Endothelial cell (in vitro differentiated cells): ENCODE data around the gene SCNN1A. TPM values are rescaled to one million over a fixed set of nuclear protein-coding genes. Genes with fewer than 3 reads are reported as not detected.

Experiments
- DNase-seq: peaks from one replicate; pipeline ENCODE4 v3.0.0; 2021; ENCODE audit warnings: low spot score
- H3K27ac Mint-ChIP-seq: one replicate; pipeline ENCODE4 v1.8.0; 2021; ENCODE audit warnings: mixed read lengths, inconsistent platforms; ENCODE audit not compliant: unreplicated experiment
- H3K27me3 Mint-ChIP-seq: one replicate; pipeline ENCODE4 v1.8.0; 2021; ENCODE audit warnings: mild to moderate bottlenecking, moderate library complexity, mixed read lengths, inconsistent platforms; ENCODE audit not compliant: unreplicated experiment
- H3K36me3 Mint-ChIP-seq: one replicate; pipeline ENCODE4 v1.8.0; 2021; ENCODE audit warnings: mild to moderate bottlenecking, low read depth, mixed read lengths, inconsistent platforms; ENCODE audit not compliant: unreplicated experiment
- H3K4me1 Mint-ChIP-seq: one replicate; pipeline ENCODE4 v1.8.0; 2021; ENCODE audit warnings: mild to moderate bottlenecking, mixed read lengths, inconsistent platforms; ENCODE audit not compliant: unreplicated experiment
- H3K4me3 Mint-ChIP-seq: one replicate; pipeline ENCODE4 v1.8.0; 2021; ENCODE audit warnings: mild to moderate bottlenecking, mixed read lengths, inconsistent platforms; ENCODE audit not compliant: unreplicated experiment
- H3K9me3 Mint-ChIP-seq: one replicate; pipeline ENCODE4 v1.8.0; 2021; ENCODE audit warnings: mixed read lengths, inconsistent platforms; ENCODE audit not compliant: unreplicated experiment
- total RNA-seq: library from RNA; stranded (reverse); fragmentation: NEBNext Ultra II Directional; extraction: Animal tissue kit (Norgen Biotek cat#: 25700); gene quantifications from one replicate; pipeline ENCODE4 v1.2.1, GENCODE V29; 2021; ENCODE audit not compliant: unreplicated experiment
- TF ChIP-seq, protein P1 (sequence below): fragments of 200-600 bp; sonication (generic); IDR thresholded peaks from one replicate; pipeline ENCODE4 v1.5.0; 2021; ENCODE audit warnings: antibody characterized with exemption; ENCODE audit not compliant: unreplicated experiment

SCNN1A gene
- total RNA-seq, 1 donor from 2014 or later = 2.2 TPM

DNA sequence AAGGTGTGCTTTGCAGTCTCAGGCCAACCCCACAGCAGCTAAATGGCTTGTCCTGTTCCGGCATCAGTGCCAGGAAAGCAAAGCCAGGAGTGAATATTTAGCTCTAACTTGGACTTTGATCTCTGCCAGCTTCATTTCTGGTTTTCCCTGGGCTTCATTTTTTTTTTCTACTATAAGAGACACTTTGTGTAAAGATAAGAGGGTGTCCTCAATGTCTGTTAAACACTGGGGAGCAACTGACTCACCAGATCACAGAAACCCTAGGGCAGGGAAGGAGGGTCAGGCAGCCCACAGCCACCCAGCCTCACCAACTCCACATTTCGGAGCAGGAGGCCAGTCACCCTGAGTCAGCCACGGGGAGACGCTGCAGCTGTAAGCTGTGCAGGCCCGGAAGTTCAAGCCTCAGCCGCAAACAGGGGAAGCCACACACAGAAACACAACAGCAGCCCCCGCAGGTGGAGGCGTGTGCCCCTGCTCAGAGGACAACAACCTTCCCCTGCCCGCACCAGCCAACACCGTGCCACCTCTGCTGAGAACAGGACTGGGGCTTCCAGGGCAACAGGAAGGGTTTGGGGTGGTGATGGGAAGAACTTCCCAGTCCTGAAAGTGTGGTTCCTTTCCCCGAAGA lies 39.8 kb downstream of the SCNN1A start:
- peaks cover 34% of the 10 kb centered on the region for H3K4me1 Mint-ChIP-seq
- H3K4me3 Mint-ChIP-seq = peak overlapping the region; percentile 79
- TF ChIP-seq, protein P1, sequence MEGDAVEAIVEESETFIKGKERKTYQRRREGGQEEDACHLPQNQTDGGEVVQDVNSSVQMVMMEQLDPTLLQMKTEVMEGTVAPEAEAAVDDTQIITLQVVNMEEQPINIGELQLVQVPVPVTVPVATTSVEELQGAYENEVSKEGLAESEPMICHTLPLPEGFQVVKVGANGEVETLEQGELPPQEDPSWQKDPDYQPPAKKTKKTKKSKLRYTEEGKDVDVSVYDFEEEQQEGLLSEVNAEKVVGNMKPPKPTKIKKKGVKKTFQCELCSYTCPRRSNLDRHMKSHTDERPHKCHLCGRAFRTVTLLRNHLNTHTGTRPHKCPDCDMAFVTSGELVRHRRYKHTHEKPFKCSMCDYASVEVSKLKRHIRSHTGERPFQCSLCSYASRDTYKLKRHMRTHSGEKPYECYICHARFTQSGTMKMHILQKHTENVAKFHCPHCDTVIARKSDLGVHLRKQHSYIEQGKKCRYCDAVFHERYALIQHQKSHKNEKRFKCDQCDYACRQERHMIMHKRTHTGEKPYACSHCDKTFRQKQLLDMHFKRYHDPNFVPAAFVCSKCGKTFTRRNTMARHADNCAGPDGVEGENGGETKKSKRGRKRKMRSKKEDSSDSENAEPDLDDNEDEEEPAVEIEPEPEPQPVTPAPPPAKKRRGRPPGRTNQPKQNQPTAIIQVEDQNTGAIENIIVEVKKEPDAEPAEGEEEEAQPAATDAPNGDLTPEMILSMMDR = no peak
- peak; percentile 58 for DNase-seq
- no peaks in the 10 kb centered on the region for H3K9me3 Mint-ChIP-seq
- H3K27me3 Mint-ChIP-seq = peaks cover 10% of the 10 kb centered on the region
- peaks cover 34% of the 10 kb centered on the region for H3K36me3 Mint-ChIP-seq
- no peak overlapping the region for H3K27ac Mint-ChIP-seq

DNA sequence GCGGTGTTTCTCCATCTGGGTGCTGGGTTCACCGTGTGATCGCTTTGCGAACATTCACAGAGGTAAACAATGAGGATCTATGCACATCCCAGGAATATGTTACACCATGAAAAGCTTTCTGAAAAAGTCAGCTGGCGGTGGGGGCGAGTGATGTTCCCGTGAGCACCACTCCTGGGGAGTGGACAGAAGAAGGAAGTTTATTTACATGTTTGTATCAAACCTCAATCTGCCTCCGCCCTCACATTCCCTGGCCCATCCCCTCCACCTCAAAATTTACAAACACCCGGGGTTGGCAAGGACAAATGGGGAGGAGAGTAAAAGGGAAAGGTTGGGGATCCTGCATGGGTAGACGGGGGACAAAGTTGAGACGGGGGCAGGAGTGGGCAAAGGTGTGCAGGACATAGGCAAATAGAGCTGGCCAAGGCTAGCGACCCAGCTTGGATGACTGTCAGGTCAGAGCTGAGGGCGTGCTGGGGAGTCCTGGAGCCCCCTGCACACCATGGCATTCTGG lies 40.4 kb downstream of the SCNN1A start:
- no peak overlapping the region for H3K27ac Mint-ChIP-seq

DNA sequence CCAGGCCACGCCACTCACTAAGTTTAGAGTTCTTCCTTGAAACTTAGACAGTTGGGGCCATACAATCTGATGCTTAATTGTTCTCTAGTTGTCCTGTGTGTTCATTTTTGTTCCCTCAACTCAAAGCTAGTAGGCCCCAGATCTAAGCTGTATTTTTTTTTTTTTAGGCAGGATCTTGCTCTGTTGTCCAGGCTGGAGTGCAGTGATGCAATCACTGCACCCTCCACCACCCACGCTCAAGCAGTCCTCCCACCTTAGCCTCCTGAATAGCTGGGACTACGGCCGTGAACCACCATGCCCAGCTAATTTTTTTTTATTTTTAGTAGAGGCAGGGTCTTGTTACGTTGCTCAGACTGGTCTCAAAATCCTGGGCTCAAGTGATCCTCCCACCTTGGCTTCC lies 41.0 kb downstream of the SCNN1A start:
- TF ChIP-seq, protein P1 = no peak
- H3K4me3 Mint-ChIP-seq = no peak overlapping the region
- DNase-seq = no peak
- H3K36me3 Mint-ChIP-seq = peaks cover 37% of the 10 kb centered on the region
- no peaks in the 10 kb centered on the region for H3K9me3 Mint-ChIP-seq
- peaks cover 34% of the 10 kb centered on the region for H3K4me1 Mint-ChIP-seq
- H3K27me3 Mint-ChIP-seq = peaks cover 10% of the 10 kb centered on the region
- no peak overlapping the region for H3K27ac Mint-ChIP-seq

More for the DNA sequence above, 40.4 kb downstream of the SCNN1A start:
- H3K36me3 Mint-ChIP-seq = peaks cover 37% of the 10 kb centered on the region
- no peak for DNase-seq
- H3K27me3 Mint-ChIP-seq = peaks cover 10% of the 10 kb centered on the region
- TF ChIP-seq, protein P1 = no peak
- H3K9me3 Mint-ChIP-seq = no peaks in the 10 kb centered on the region
- H3K4me1 Mint-ChIP-seq = peaks cover 34% of the 10 kb centered on the region
- H3K4me3 Mint-ChIP-seq = peak overlapping the region; percentile 51

DNA sequence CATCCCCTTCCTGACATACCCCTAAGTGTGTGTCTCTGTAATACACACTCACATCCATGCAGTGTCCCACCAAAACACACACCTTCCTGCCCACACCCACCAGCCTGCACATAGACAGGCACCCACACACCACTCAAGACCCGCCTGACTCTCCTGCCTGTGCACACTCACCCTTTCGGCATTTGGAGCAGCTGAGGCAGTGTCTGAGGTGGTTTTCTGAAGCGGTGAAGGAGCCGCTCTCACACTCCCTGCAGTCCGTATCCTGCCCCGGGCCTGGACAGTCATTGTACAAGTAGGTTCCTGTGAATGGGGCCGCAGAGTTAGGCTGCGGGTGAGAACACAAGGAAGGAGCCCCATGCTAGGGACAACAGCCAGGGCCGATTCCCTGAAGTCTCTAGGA lies 41.8 kb downstream of the SCNN1A start:
- DNase-seq = no peak
- Mint-ChIP-seq H3K4me3 (no peak overlapping the region), H3K4me1 (peaks cover 34% of the 10 kb centered on the region), H3K36me3 (peaks cover 37% of the 10 kb centered on the region), H3K27me3 (peaks cover 10% of the 10 kb centered on the region), H3K27ac (peak overlapping the region; percentile 42), H3K9me3 (no peaks in the 10 kb centered on the region)
- TF ChIP-seq, protein P1 = no peak

DNA sequence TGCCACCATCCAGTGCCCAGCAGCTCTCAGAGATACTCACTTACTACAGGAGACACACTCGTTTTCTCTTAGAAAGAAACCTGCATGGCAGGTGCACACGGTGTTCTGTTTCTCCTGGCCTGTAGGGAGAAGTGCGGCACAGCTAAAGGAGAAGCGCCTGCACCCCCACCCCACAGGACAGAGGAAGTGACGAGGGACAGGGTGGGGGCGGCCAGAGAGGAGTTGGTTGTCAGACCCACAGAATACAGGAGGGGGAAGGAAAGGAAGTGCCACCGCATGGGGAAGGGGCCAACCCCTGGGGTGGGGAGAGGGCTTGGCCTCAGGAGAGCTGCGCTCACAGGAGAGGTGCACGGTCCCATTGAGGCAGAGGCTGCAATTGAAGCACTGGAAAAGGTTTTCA lies 42.3 kb downstream of the SCNN1A start:
- no peaks in the 10 kb centered on the region for H3K9me3 Mint-ChIP-seq
- H3K27ac Mint-ChIP-seq = no peak overlapping the region
- peaks cover 37% of the 10 kb centered on the region for H3K36me3 Mint-ChIP-seq
- TF ChIP-seq, protein P1 = no peak
- peaks cover 34% of the 10 kb centered on the region for H3K4me1 Mint-ChIP-seq
- no peak for DNase-seq
- peak overlapping the region; percentile 73 for H3K4me3 Mint-ChIP-seq
- H3K27me3 Mint-ChIP-seq = peaks cover 13% of the 10 kb centered on the region
